GM19468 (cell line): Measurements from ENCODE around the gene ACOX1.
A peak's percentile ranks its signal among the peaks of the same experiment; 100 is the strongest.

ENCODE experiments used
- ATAC-seq: cut with Tn5 transposase; IDR thresholded peaks from one replicate; pipeline ENCODE4 v1.9.1; 2021; ENCODE audit warnings: mild to moderate bottlenecking, moderate library complexity, moderate number of reproducible peaks; ENCODE audit not compliant: unreplicated experiment; ENCODE audit errors: extremely low read depth

Gene ACOX1

GRCh38 chr17:75913537-75914210 lies 65.3 kb downstream of the ACOX1 start:
- no peak for ATAC-seq

DNA sequence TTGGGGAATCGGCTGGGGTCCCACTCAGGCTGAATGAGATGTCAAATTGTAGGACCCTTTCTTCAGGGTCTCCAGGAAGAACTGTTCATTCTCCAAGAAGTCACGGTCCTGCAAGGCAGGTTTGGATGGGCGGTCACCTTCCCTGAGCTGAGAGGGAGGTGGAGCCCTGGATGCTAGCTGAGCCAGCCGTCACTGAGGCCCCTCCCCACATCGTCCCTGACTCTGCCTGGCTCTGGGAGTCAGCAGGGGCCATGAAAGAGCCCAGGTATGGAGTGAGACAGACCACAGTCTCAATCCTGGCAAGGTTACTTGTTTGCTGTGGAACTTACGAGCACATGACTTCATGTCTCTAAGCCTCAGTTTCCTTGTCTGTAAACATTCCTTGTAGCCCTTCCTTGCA lies 68.3 kb downstream of the ACOX1 start:
- no peak for ATAC-seq

- ATAC-seq: no peak
Measured at GRCh38 chr17:75909812-75910274, 69.1 kb downstream of the ACOX1 start.

DNA sequence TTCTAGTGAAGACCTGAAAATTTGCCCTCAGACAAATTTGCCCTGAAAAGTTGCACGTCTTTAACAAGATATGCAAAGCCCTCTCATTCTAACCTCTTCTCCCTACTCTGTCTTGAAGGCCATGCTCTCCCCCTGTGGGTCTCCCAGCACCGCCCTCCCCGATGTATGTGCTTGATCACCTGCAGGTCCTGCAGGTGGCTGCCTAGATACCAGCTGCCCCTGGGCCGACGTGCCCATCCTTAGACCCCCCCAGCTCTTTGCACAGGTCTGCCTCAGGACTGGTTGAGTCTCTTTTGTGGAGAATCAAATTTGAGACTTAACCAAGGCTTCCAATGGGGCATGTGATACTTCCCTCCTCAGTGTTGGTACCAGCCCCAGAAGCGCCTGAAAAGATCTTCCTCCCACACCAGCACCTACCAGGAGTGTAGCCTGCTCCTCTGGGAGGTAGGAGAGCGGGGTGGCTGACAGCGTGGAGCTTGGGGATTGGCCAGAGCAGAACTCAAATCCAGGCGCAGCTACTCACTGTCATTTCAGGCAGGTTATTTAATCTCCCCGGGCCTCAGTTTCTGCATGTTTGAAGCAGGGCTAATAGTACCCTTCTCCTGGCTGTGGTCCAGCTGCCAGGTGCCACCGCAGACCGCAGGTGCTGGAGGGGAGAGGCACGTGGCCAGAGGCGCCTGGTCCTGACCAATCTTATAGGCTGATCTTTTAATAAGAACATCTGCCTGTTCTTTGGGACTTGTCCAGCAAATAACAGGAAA lies 69.7 kb downstream of the ACOX1 start:
- no peak for ATAC-seq

GRCh38 chr17:75908201-75908600 lies 70.8 kb downstream of the ACOX1 start:
- ATAC-seq: no peak

DNA sequence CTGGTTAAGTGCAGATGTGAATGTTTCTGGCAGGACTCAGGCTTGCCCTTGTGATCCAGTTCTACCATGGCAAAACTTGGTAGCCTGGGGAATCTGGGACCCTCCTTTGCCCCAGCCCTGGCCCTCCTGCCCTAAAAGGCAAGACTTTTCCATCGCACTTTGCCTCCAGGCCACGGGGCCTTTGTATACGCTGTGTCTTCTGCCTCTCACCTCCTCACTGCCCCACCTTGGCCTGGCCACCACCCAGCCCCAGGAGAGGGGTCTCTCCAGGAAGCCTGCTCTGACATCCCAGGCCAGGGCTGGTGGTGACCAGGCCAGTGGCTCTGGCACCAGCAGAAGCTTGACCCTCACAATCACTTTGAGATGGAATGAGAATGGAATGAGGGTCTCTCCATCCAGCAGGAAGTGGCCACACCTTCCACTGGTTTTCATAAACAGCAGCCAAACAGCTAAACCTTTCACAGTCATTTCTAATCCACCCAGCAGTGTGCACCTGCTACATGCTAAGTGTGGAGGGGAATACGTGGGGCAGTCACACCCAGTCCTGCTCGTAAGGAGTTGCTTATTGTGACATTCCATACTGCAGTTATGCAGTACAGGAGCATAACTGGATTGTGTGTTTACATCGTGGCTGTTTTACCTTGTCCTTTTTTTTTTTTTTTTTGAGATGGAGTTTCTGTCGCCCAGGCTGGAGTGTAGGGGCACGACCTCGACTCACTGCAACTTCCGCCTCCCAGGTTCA lies 72.7 kb downstream of the ACOX1 start:
- no peak for ATAC-seq

GRCh38 chr17:75904749-75905521 lies 74.0 kb downstream of the ACOX1 start, which contains the start of gene MRPL38:
Gene MRPL38, minus strand, starts transcription at chr17:75904884. Its CDS starts 9 bp downstream, at chr17:75904875.
- peak; percentile 92 for ATAC-seq

- no peak for ATAC-seq
Measured at GRCh38 chr17:75902406-75902805, 76.6 kb downstream of the ACOX1 start.

DNA sequence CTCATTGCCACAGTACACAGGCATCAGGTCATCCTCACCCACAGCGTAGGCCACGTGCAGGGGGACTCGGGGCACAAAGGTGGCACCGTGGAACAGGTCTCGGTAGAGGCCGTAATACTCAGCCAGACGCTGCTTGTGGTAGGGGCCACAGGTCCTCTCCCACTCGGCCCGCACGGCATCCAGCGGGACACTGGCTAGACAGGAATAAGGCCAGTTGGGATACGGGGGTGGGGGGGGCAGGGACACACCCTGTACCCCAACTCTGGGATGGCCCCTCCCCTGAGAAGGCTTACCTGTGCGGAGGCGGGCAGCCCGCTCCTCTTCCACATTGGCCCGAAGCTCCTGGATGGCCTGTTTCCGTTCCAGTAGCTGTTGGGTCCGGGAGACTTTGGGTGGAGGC lies 77.2 kb downstream of the ACOX1 start:
- no peak for ATAC-seq

GRCh38 chr17:75900691-75901533 lies 78.1 kb downstream of the ACOX1 start:
- ATAC-seq: no peak

DNA sequence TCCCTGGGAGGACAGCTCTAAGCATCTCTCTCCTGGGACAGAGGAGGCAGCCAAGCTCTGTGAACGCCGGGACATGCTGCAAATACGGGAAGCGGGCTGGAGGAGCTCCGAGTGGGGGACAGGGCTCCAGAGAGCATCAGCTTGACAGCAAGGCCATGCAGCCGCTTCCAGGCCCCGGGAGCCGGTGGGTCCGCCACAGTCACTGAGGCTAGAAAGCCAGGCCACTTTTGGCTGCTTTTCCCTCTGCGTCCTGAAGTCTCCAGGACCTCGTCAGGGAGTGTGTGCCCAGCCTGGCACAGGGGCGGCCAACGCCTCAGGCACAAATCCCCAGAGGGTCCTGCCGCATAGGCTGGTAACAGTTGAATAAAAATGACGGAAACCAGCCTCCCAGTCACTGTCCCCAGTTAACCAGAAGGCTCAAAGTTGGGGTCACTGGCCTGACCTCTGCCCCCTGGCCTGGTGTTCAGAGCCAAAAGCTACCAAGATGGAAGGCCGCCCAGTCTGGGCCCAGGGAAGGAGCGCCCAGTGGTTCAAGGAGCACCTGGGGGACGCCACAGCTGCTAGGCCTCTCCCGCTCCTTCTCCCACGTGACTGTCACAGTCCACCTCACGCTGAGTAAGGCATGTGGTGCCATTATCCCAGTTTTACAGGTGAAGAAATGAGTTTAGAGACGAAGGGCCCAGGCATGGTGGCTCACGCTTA lies 79.0 kb downstream of the ACOX1 start:
- no peak for ATAC-seq

DNA sequence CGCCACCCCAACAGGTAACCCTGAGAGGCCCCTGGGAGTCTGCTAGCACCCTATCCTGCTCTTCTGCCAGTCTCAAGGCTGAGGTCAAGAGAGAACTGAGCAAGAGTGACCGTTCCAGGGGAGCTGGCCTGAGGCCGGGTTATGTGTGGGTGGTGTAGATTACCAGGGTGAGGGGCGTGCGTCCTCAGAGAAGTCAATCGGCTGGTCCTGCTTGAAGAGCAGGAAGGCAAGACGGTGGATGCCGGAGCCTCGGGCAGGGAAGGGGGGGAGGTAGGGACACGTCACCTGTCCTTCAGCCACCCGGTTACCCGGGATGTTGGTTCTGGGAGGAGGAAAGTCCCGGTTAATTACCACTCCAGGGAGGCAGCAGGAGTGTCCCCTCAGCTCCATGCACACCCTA lies 79.6 kb downstream of the ACOX1 start:
- ATAC-seq: no peak

DNA sequence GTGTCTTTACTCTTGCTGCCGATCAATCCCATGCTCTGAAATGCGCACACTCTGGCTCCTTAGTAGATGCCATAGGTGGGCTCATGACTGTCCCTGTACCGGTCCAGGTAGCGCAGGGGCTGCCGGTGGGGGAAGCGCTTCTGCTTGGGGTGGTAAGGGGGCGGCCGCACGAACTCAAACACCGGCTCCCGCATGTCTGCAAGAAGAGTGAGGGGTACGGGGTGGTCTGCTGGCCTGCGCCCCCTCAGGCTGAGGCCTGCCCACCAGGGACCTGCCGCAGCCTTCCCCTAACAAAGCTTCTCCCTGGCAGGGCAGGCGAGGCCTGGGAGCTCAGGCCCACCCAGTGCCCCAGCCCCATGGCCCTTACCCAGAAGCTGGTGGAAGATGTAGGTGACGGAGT lies 80.2 kb downstream of the ACOX1 start:
- ATAC-seq: no peak

DNA sequence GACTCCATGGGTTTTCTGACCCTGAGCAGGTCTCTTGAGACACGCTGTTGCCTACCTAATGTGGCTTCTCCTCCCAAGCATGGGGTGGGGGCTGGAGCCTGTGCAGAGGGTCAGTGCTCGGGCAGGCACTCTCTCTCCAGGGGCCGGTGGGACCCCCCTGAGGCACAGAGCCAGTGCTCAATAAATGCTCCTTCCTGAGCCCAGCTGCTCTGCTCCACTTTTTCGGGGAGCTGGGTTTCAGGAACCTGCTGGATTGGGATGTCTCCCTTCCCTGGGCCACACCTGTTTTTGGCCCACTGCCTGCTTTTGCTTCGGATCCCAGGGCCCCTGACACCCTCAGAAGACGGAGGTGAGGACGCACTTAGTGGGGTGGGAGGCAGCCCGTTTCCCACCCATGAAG lies 80.9 kb downstream of the ACOX1 start:
- ATAC-seq: no peak

DNA sequence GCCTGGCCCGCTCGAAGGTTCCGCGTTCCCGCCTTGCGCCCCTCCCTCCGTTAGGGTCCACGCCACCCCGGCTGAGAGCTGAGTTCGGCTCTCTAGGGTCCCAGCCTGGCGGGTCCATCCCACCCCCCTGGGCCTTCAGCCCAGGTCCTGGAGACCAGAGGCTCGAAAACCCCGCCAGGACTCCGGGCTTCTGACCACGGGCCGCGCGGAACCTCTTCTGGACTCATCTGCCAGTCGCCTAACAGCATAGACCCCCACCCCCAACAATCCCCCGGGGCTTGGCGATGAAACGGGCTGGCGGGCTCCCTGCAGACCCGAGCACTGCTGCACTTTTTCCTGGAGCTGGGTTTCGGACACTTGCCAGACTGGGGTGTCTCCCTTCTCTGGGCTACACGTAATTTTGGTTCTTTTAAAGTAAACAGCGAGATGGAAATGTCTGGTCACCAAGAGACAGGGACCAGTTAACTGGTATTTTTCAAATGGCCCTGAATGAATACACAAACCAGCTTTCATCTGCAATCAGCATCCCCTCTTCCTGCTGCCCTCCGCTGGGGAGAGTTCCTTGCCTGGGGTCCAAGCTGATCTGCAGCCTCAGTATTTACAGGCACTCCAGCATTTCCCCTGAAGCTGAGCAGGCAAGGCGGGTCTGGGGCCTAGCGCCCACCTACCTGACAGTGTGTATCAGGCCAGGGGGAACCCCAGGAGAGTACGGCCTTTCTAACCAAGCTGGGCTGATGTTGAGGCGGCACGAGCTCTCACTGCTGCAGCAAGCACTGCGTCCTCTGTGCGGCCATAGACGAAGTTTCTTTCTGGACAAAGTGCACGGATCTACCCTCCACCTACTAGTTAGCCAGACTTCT lies 81.6 kb downstream of the ACOX1 start:
- no peak for ATAC-seq

DNA sequence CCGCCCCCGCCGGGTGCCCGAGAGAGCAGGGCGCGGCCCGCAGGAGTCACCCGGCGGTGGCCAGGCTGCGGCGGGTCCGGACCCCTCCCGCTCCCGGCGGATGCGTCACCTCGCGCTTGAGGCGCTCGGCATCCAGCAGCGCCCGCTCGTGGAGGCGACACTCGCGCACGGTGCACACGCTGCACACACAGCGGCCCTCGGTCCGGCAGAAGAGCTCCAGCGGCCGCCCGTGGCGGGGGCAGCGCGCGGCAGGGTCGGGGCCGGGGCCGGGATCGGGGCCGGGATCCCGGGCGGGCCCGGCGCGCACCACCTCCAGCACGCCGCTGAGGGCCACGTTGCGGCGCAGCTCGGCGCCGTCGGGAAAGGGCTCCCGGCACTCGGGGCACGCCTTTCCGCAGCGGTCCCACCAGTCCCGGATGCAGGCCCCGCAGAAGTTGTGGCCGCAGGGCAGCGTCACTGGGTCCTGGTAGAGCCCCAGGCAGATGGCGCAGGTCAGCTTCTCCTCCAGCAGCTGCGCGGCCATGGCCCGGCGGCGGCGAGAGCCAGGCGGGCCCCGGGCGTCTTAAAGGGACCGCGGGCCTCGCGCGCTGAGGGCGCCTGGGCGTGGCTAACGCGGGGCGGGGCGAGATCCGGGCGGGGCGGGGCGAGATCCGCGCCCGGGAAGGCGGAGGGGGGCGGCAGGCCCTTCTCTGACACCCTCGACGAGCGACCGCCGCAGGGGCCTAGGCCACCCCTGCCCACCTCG lies 82.4 kb downstream of the ACOX1 start, which contains the start of gene TRIM65:
Gene TRIM65, minus strand, starts transcription at position 537 of the 745 bp plus-strand sequence. Its CDS starts 14 bp downstream, at position 523.
- peak; percentile 26 for ATAC-seq
